Astrocyte (in vitro differentiated cells and primary cell): Measurements from ENCODE around the gene TPM4. TPM values are rescaled to one million over a fixed set of nuclear protein-coding genes. Genes with fewer than 3 reads are reported as not detected.

Experiments used
- DNase-seq: peaks from one replicate; pipeline ENCODE4 v3.0.0-alpha.2; 2010; ENCODE audit warnings: low read depth
- FAIRE-seq: peaks from 2 replicates; lab custom pipeline; 2011; peaks lifted over from hg19 to GRCh38; lab: Jason Lieb, UNC
- H2AFZ ChIP-seq: 2 replicates; pipeline ENCODE4 v1.6.0; 2012; ENCODE audit warnings: low read depth, low read length, inconsistent platforms
- H3K27ac ChIP-seq: 2 replicates; pipeline ENCODE4 v1.5.1; 2011; ENCODE audit warnings: low read depth, low read length, inconsistent platforms
- H3K27me3 ChIP-seq: 2 replicates; pipeline ENCODE4 v1.6.0; 2011; ENCODE audit warnings: low read length, inconsistent platforms; ENCODE audit not compliant: insufficient read depth
- H3K36me3 ChIP-seq: 2 replicates; pipeline ENCODE4 v1.5.1; 2011; ENCODE audit warnings: low read length, inconsistent platforms; ENCODE audit not compliant: insufficient read depth
- H3K4me1 ChIP-seq: 2 replicates; pipeline ENCODE4 v1.5.1; 2011; ENCODE audit warnings: low read length, inconsistent platforms; ENCODE audit not compliant: insufficient read depth
- H3K4me2 ChIP-seq: 2 replicates; pipeline ENCODE4 v1.6.0; 2012; ENCODE audit warnings: low read length, inconsistent platforms
- H3K4me3 ChIP-seq: 2 replicates; pipeline ENCODE4 v1.5.1; 2011; ENCODE audit warnings: low read depth, mild to moderate bottlenecking, low read length, inconsistent platforms; ENCODE audit not compliant: insufficient read depth
- H3K79me2 ChIP-seq: 2 replicates; pipeline ENCODE4 v1.6.0; 2012; ENCODE audit warnings: mild to moderate bottlenecking, low read length, inconsistent platforms; ENCODE audit not compliant: insufficient read depth
- H3K9ac ChIP-seq: 2 replicates; pipeline ENCODE4 v1.6.0; 2012; ENCODE audit warnings: mild to moderate bottlenecking, low read length, inconsistent platforms
- H3K9me3 ChIP-seq: 2 replicates; pipeline ENCODE4 v1.5.1; 2012; ENCODE audit warnings: low read depth, mild to moderate bottlenecking, low read length, inconsistent platforms; ENCODE audit not compliant: insufficient read depth
- H4K20me1 ChIP-seq: 2 replicates; pipeline ENCODE4 v1.6.0; 2012; ENCODE audit warnings: low read length, inconsistent platforms; ENCODE audit not compliant: insufficient read depth
- H3K27ac Mint-ChIP-seq: one replicate; pipeline ENCODE4 v1.8.0; 2021; ENCODE audit warnings: mild to moderate bottlenecking, mixed read lengths; ENCODE audit not compliant: unreplicated experiment
- H3K27me3 Mint-ChIP-seq: one replicate; pipeline ENCODE4 v1.8.0; 2021; ENCODE audit warnings: low read depth, mixed read lengths; ENCODE audit not compliant: unreplicated experiment
- H3K36me3 Mint-ChIP-seq: one replicate; pipeline ENCODE4 v1.8.0; 2021; ENCODE audit warnings: low read depth, mixed read lengths; ENCODE audit not compliant: unreplicated experiment
- H3K4me1 Mint-ChIP-seq: one replicate; pipeline ENCODE4 v1.8.0; 2021; ENCODE audit warnings: low read depth, mixed read lengths; ENCODE audit not compliant: unreplicated experiment
- H3K4me3 Mint-ChIP-seq: one replicate; pipeline ENCODE4 v1.8.0; 2021; ENCODE audit warnings: mild to moderate bottlenecking, moderate library complexity, mixed read lengths; ENCODE audit not compliant: unreplicated experiment
- H3K9me3 Mint-ChIP-seq: one replicate; pipeline ENCODE4 v1.8.0; 2021; ENCODE audit warnings: mild to moderate bottlenecking, mixed read lengths; ENCODE audit not compliant: unreplicated experiment
- CTCF ChIP-seq: IDR thresholded peaks from 2 replicates; pipeline ENCODE4 v1.5.1; 2011; ENCODE audit warnings: low read depth, mild to moderate bottlenecking, inconsistent platforms, low read length, moderate library complexity; ENCODE audit not compliant: insufficient read depth
- EZH2 ChIP-seq: IDR thresholded peaks from 2 replicates; pipeline ENCODE4 v1.6.1; 2012; ENCODE audit warnings: mild to moderate bottlenecking, low read length, inconsistent platforms; ENCODE audit not compliant: insufficient read depth
- total RNA-seq: library from RNA; stranded (reverse); gene quantifications from 2 replicates; pipeline ENCODE4 v1.2.1, GENCODE V29; 2021

Gene TPM4
- total RNA-seq, 1 donor from 2014 or later, result 811 TPM

GRCh38 chr19:16052353-16052752, 23.9 kb upstream of the TPM4 start:
- Histone ChIP-seq H3K4me2 (no peak overlapping the region), H3K27me3 (no peaks in the 10 kb centered on the region), H4K20me1 (no peaks in the 10 kb centered on the region), H3K4me1 (no peaks in the 10 kb centered on the region), H2AFZ (no peak overlapping the region), H3K79me2 (no peaks in the 10 kb centered on the region), H3K27ac (no peak overlapping the region), H3K9me3 (peaks cover 7% of the 10 kb centered on the region), H3K36me3 (no peaks in the 10 kb centered on the region), H3K9ac (no peak overlapping the region), H3K4me3 (no peak overlapping the region)
- H3K27me3 Mint-ChIP-seq, result peaks cover 15% of the 10 kb centered on the region
- no peak overlapping the region for H3K4me3 Mint-ChIP-seq
- no peak overlapping the region for H3K27ac Mint-ChIP-seq
- H3K36me3 Mint-ChIP-seq, result no peaks in the 10 kb centered on the region
- no peak for DNase-seq
- H3K4me1 Mint-ChIP-seq, result no peaks in the 10 kb centered on the region
- no peak for TF ChIP-seq EZH2
- peaks cover 14% of the 10 kb centered on the region for H3K9me3 Mint-ChIP-seq
- no peak for FAIRE-seq

GRCh38 chr19:16057062-16057461, 19.2 kb upstream of the TPM4 start:
- Mint-ChIP-seq H3K27me3 (no peaks in the 10 kb centered on the region), H3K4me3 (no peak overlapping the region), H3K4me1 (no peaks in the 10 kb centered on the region), H3K9me3 (peaks cover 17% of the 10 kb centered on the region), H3K36me3 (no peaks in the 10 kb centered on the region), H3K27ac (no peak overlapping the region)
- no peak for FAIRE-seq
- Histone ChIP-seq H2AFZ (no peak overlapping the region), H3K27me3 (no peaks in the 10 kb centered on the region), H3K79me2 (no peaks in the 10 kb centered on the region), H4K20me1 (no peaks in the 10 kb centered on the region), H3K4me1 (no peaks in the 10 kb centered on the region), H3K4me3 (no peak overlapping the region), H3K9ac (no peak overlapping the region), H3K9me3 (peaks cover 7% of the 10 kb centered on the region), H3K4me2 (no peak overlapping the region), H3K27ac (no peak overlapping the region), H3K36me3 (no peaks in the 10 kb centered on the region)
- TF ChIP-seq CTCF (no peak), EZH2 (no peak)
- no peak for DNase-seq

- TF ChIP-seq EZH2, result no peak
- no peak for TF ChIP-seq CTCF
- Mint-ChIP-seq H3K4me1 (no peaks in the 10 kb centered on the region), H3K4me3 (no peak overlapping the region), H3K36me3 (no peaks in the 10 kb centered on the region), H3K9me3 (peaks cover 14% of the 10 kb centered on the region), H3K27me3 (no peaks in the 10 kb centered on the region), H3K27ac (no peak overlapping the region)
- H2AFZ ChIP-seq, result no peak overlapping the region
- no peaks in the 10 kb centered on the region for H3K36me3 ChIP-seq
- no peaks in the 10 kb centered on the region for H3K27me3 ChIP-seq
- no peak overlapping the region for H3K27ac ChIP-seq
- H3K4me1 ChIP-seq, result peaks cover 12% of the 10 kb centered on the region
- H3K4me3 ChIP-seq, result no peak overlapping the region
- no peak for FAIRE-seq
- H3K9me3 ChIP-seq, result peaks cover 7% of the 10 kb centered on the region
- DNase-seq, result no peak
- H3K79me2 ChIP-seq, result no peaks in the 10 kb centered on the region
- no peak overlapping the region for H3K9ac ChIP-seq
- no peaks in the 10 kb centered on the region for H4K20me1 ChIP-seq
- H3K4me2 ChIP-seq, result no peak overlapping the region
Measured at GRCh38 chr19:16060294-16060693, 16.0 kb upstream of the TPM4 start.
